Heart left ventricle (tissue), 16 donors: ENCODE results near the gene ABCA5. TPM values are rescaled to one million over a fixed set of nuclear protein-coding genes. Genes with fewer than 3 reads are reported as not detected.

Source experiments
- ATAC-seq, 4 donors: fragments of 200-7000 bp; cut with Tn5 transposase; one replicate each; pipeline ENCODE4 v1.9.1; 2020 to 2022; ENCODE audit warnings: moderate library complexity in 4 of 4, mild to moderate bottlenecking in 3 of 4, moderate number of reproducible peaks in 1 of 4
- DNase-seq, 5 donors: peaks; one replicate each; pipeline ENCODE4 v3.0.0-alpha.2; 2020
- H3K27ac ChIP-seq, 12 donors: fragments of 200-600 bp; sonication (generic) in 4 of 12; one replicate each; pipeline versions ENCODE4 v1.5.0 to v1.8.0; 2016 to 2022; ENCODE audit warnings: mild to moderate bottlenecking in 2 of 12
- H3K27me3 ChIP-seq, 9 donors: fragments of 200-600 bp; sonication (generic) in 2 of 9; one replicate each; pipeline versions ENCODE4 v1.5.1 to v1.8.0; 2016 to 2022; ENCODE audit warnings: mild to moderate bottlenecking in 3 of 9
- H3K36me3 ChIP-seq, 9 donors: fragments of 200-600 bp; sonication (generic) in 2 of 9; one replicate each; pipeline versions ENCODE4 v1.5.0 to v1.8.0; 2018 to 2022; ENCODE audit warnings: mild to moderate bottlenecking in 2 of 9
- H3K4me1 ChIP-seq, 12 donors: fragments of 200-600 bp; sonication (generic) in 4 of 12; one replicate each; pipeline versions ENCODE4 v1.5.0 to v1.8.0; 2016 to 2022; ENCODE audit warnings: mild to moderate bottlenecking in 3 of 12
- H3K4me3 ChIP-seq, 12 donors: fragments of 200-600 bp; sonication (generic) in 4 of 12; one replicate each; pipeline versions ENCODE4 v1.5.0 to v1.8.0; 2017 to 2022; ENCODE audit warnings: mild to moderate bottlenecking in 9 of 12, moderate library complexity in 4 of 12
- H3K9me3 ChIP-seq, 12 donors: fragments of 200-600 bp; sonication (generic) in 4 of 12; one replicate each; pipeline versions ENCODE4 v1.5.0 to v1.8.0; 2016 to 2022; ENCODE audit warnings: mild to moderate bottlenecking in 1 of 12
- POLR2A ChIP-seq, 2 donors: fragments of 450-650 bp; IDR thresholded peaks; one replicate each; pipeline ENCODE4 v1.6.1; 2017; ENCODE audit warnings: antibody characterized with exemption in 2 of 2, mild to moderate bottlenecking in 2 of 2, moderate library complexity in 2 of 2
- WGBS, 4 donors: extraction: QIAGEN DNeasy Blood & Tissue Kit in 2 of 4; methylation state at CpG; one replicate each; pipeline versions ENCODE4 v1.1.5 to v1.1.7; 2013 to 2018; 5-methylcytosine and 5-hydroxymethylcytosine counted together
- intact Hi-C, 10 donors: fragments of 100-400 bp; cut with DNase I; formaldehyde crosslinking; loops; one replicate each; pipeline versions ENCODE4 v1.11.1 to v1.14.2; 2022
- polyA plus RNA-seq, 2 donors: library from polyadenylated mRNA; stranded (reverse); fragments of 200-250 nt; gene quantifications; one replicate each; pipeline ENCODE4 v1.2.3, GENCODE V29; 2013
- total RNA-seq, 9 donors: library from RNA; depleted of rRNA in 2 of 9; stranded (reverse); fragments of >200 nt in 2 of 9; fragmentation: NEBNext Ultra II Directional in 3 of 9; extraction: Animal tissue kit (Norgen Biotek cat#: 25700) in 3 of 9; gene quantifications; one replicate each; pipeline versions ENCODE4 v1.1.0 to v1.2.4, GENCODE V29; 2016 to 2023
- TF ChIP-seq, protein P1 (sequence below), 12 donors: fragments of 200-600 bp; sonication (generic) in 4 of 12; IDR thresholded peaks; one replicate each; pipeline versions ENCODE4 v1.5.0 to v1.8.0; 2018 to 2022; ENCODE audit warnings: antibody characterized with exemption in 12 of 12, mild to moderate bottlenecking in 5 of 12
- donor health status: ischemic (EF 13 %, LVEDD 7.1; RV severe dilation, severe dysfunction).
- donor health status: healthy with polysubstance abuse.
- donor health status: DM: no; HTN: yes; CAD: no.
- donor health status: DM: no; HTN: no; CAD: no.
- donor health status: ischemic (EF 25% LVEDD 6.9; RV normal size, moderate dysfunction).
- donor health status: ischemic (EF 25% LVEDD 5.7; RV mildly dilated, moderate dysfunction).
- donor health status: healthy.
- donor health status: DM: yes; HTN: yes; CAD: no.
- donor health status: ischemic (EF 35%, LVEDD 5.7; RV mildly dilated, moderate dysfunction).
- donor health status: nonischemic (EF 11% LVEDD 7.7; RV severe dilation, severe dysfunction).
- donor health status: DM: yes; HTN: yes; CAD: no.
- donor health status: PGD.
- donor health status: ischemic (EF 29% LVEDD 5.4; RV normal size, mild dysfunction).
- donor health status: nonischemic (EF 23%, LVEDD 6.1; RV moderate dilation, normal function).

ABCA5 gene
- total and polyA plus RNA-seq, 11 donors: 7.0 to 24.9 (median 17.9) TPM

DNA sequence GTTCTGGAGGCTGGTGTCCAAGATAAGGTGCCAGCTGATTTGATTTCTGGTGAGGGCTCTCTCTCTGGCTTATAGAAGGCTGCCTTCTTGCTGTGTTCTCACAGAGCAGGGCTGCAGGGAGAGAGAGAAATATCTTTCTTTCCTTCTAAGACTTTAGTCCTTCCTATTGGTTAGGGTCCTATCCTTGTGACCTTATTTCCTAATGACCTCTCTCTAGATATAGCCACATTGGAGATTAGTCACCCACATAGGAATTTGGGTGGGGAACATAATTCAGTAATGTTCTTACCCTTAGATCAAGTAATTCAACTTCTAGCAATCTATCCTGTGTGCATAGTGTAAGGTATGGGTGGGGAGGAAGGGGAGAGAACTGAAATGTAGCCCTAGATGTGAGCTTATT, 18.0 kb upstream of the ABCA5 start:
- H3K4me1 ChIP-seq: peaks cover 0 to 7% (median 0%) of the 10 kb centered on the region in 12 donors
- ATAC-seq (no peak), DNase-seq (no peak)
- intact Hi-C loops: no loop called here
- no peak overlapping the region for H3K4me3 ChIP-seq
- no peaks in the 10 kb centered on the region for H3K36me3 ChIP-seq
- H3K27ac ChIP-seq: no peak overlapping the region
- no peaks in the 10 kb centered on the region for H3K27me3 ChIP-seq
- peaks cover 0 to 2% (median 0%) of the 10 kb centered on the region in 12 donors for H3K9me3 ChIP-seq
- TF ChIP-seq, protein P1, sequence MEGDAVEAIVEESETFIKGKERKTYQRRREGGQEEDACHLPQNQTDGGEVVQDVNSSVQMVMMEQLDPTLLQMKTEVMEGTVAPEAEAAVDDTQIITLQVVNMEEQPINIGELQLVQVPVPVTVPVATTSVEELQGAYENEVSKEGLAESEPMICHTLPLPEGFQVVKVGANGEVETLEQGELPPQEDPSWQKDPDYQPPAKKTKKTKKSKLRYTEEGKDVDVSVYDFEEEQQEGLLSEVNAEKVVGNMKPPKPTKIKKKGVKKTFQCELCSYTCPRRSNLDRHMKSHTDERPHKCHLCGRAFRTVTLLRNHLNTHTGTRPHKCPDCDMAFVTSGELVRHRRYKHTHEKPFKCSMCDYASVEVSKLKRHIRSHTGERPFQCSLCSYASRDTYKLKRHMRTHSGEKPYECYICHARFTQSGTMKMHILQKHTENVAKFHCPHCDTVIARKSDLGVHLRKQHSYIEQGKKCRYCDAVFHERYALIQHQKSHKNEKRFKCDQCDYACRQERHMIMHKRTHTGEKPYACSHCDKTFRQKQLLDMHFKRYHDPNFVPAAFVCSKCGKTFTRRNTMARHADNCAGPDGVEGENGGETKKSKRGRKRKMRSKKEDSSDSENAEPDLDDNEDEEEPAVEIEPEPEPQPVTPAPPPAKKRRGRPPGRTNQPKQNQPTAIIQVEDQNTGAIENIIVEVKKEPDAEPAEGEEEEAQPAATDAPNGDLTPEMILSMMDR (IDR thresholded peaks at IDR 0.05): no peak
- TF ChIP-seq POLR2A (IDR thresholded peaks at IDR 0.05): no peak

DNA sequence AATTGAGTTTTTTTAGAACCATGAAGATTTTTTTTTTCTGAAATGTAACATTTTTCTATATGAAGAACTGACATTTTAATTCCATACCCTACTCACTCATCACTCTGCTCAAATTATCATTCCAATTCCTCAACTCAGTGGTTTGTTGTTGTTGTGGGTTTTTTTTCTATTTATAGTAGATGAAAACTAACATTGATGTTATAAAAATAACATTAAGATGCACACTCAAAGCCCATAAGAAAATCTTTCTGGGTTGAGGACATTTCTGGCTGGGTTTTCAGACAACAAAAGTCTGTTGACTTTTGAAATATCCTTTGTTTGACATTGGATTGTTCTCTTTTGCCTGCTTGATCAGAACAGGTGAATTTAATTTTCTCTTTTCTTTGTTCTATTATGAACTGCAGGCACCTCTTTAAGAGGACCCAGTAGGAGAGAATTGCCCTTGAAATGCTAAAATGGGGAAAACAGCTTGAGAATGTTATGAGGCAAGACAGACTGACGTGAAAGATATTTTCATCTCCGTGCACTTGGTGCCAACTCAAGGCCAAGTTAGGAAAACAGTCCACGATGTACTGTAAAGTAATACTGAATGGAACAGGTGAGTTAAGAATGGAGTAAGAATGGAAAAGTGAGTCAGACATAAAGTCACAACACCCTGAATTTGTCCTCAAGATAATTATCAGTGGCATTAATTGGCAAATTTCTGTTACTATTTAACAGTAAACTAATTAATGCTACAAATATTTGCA, 16.1 kb upstream of the ABCA5 start:
- ATAC-seq (peak; percentile 42 to 87 (median 55)), DNase-seq (peak in 1 of 5 donors; percentile 32)
- intact Hi-C loops: no loop called here
- no peaks in the 10 kb centered on the region for H3K27me3 ChIP-seq
- no peaks in the 10 kb centered on the region for H3K9me3 ChIP-seq
- no peaks in the 10 kb centered on the region for H3K36me3 ChIP-seq
- H3K27ac ChIP-seq: no peak overlapping the region
- TF ChIP-seq POLR2A (IDR thresholded peaks at IDR 0.05): no peak
- TF ChIP-seq, protein P1 (IDR thresholded peaks at IDR 0.05): no peak
- 26 to 37% (median 31%) methylated on average over 3 of the region's 3 CpGs for WGBS, 4 donors
- peaks cover 0 to 7% (median 0%) of the 10 kb centered on the region in 12 donors for H3K4me1 ChIP-seq
- H3K4me3 ChIP-seq: no peak overlapping the region

DNA sequence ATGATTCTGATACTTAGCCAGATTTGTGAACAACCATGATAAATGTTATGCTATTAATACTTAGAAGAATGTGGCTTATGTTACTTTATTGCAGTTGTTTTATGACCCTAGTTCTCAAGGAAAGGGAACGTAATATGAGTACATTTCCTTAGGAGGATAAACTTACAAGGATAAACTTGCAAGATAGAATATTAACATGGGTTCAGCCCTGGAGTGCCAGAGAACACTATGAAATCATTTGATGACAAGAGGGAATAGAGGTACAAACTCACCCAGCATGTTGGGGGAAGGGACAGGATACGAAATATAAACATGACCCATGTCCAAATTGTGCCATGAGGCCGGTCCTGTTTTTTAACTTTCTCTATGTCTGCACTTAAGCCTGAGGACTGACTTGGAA, 13.0 kb upstream of the ABCA5 start:
- WGBS, 4 donors: 61 to 85% (median 73%) methylated on average over 3 of the region's 3 CpGs
- ATAC-seq (no peak), DNase-seq (no peak)
- TF ChIP-seq, protein P1 (IDR thresholded peaks at IDR 0.05): no peak
- TF ChIP-seq POLR2A (IDR thresholded peaks at IDR 0.05): no peak
- Histone ChIP-seq H3K36me3 (no peaks in the 10 kb centered on the region), H3K4me3 (no peak overlapping the region), H3K27ac (no peak overlapping the region), H3K27me3 (no peaks in the 10 kb centered on the region), H3K9me3 (peaks cover 0 to 8% (median 0%) of the 10 kb centered on the region in 12 donors), H3K4me1 (peaks cover 0 to 7% (median 0%) of the 10 kb centered on the region in 12 donors)
- intact Hi-C loops: loop anchor here in 4 of 10 donors (5.0 to 10.0 kb wide), 2 partner anchors 55 to 182 kb away; no protein-coding TSS in a partner anchor

DNA sequence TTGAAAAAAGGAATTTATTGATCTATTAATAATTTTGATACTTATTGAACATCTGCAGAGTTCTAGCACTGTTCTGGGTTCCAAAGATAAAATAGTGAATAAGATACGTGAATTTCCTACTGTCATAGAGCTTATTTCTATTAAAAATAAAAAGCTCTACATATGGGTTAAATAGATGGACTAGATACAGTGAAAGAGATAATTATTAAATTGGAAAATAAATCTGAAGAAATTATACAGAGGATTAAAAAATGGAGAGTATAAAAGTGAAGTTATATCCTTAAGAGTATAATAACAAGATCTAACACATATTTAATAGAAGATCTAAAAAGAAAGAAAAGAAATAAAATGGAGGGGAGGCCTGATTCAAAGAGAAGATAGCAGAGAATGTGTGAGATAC, 10.1 kb upstream of the ABCA5 start:
- H3K4me3 ChIP-seq: no peak overlapping the region
- H3K9me3 ChIP-seq: peaks cover 0 to 8% (median 0%) of the 10 kb centered on the region in 12 donors
- no peak for ATAC-seq
- H3K27me3 ChIP-seq: no peaks in the 10 kb centered on the region
- no peak overlapping the region for H3K27ac ChIP-seq
- no peak for TF ChIP-seq POLR2A (IDR thresholded peaks at IDR 0.05)
- TF ChIP-seq, protein P1 (IDR thresholded peaks at IDR 0.05): no peak
- H3K36me3 ChIP-seq: no peaks in the 10 kb centered on the region
- no peaks in the 10 kb centered on the region for H3K4me1 ChIP-seq
- DNase-seq: no peak
- intact Hi-C loops: loop anchor here in 5 of 10 donors (2.0 to 10.0 kb wide), 3 partner anchors 58 to 188 kb away; no protein-coding TSS in a partner anchor
- 69 to 86% (median 83%) methylated on average over 1 of the region's 1 CpG for WGBS, 4 donors
